SKM-1 treated with dmso at 0.1 percent for 144 hours (cell line): Measurements from ENCODE around the gene RBL1.
A peak's percentile ranks its signal among the peaks of the same experiment; 100 is the strongest.
"Not testable (repeated sequence)": the region's sequence is repeated elsewhere in the genome, so short reads cannot be mapped to it uniquely, and the experiment has no call there.

Experiments
- DNase-seq: peaks from one replicate; lab custom pipeline; 2025; ENCODE audit not compliant: unreplicated experiment; lab: John Stamatoyannopoulos, UW

RBL1 gene

DNA sequence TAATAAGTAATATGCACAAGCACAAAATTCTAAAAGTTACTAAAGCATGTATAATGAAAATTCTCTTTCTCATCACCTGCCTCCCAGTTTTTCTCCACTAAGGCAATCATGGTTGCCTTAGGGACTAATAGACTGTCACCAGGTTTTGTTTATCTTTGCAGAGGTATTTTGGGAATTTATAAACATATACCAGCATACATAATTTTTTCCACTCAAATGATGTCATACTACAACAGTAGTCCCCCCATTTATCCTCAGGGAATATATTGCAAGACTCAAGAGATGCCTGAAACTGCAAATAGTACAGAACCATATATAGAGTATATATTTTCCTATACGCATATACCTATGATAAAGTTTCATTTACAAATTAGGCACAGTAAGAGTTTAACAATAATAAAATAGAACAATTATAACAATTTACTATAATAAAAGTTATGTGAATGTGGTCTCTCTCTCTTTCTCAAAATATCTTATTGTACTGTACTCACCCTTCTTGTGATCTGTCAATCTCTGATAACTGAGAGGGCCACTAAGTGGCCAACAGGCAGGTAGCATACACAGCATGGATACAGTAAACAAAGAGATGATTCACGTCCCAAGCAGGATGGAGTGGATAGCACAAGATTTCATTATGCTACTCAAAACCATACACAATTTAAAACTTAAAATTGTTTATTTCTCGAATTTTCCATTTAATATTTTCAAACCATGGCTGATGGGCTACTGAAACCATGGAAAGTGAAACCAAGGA, 19.7 kb downstream of the RBL1 start:
- no peak for DNase-seq

- DNase-seq: no peak
These were observed 23.3 kb downstream of the RBL1 start for GRCh38 chr20:37072293-37073196.

DNA sequence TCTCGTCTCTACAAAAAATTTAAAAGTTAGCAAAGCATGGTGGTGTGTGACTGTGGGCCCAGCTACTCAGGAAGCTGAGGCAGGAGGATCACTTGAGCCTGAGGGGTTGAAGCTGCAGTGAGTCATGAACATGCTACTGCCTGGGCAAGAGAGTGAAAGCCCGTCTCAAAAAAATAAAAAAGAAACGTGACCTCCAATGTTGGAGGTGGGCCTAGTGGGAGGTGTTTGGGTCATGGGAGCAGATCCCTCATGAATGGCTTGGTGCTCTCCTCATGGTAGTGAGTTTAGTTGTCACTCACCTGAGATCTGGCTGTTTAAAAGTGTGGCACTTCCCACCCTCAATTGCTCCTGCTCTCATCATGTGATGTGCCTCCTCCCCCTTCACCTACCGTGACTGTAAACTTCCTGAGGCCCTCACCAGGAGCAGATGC, 24.3 kb downstream of the RBL1 start:
- no peak for DNase-seq

- DNase-seq: not testable (repeated sequence)
These were observed 26.2 kb downstream of the RBL1 start for GRCh38 chr20:37069563-37069962.

- no peak for DNase-seq
These were observed 29.6 kb downstream of the RBL1 start for GRCh38 chr20:37066168-37066567.

GRCh38 chr20:37055276-37055675, 40.5 kb downstream of the RBL1 start:
- DNase-seq: no peak

- no peak for DNase-seq
These were observed 42.4 kb downstream of the RBL1 start for GRCh38 chr20:37053230-37053950.

DNA sequence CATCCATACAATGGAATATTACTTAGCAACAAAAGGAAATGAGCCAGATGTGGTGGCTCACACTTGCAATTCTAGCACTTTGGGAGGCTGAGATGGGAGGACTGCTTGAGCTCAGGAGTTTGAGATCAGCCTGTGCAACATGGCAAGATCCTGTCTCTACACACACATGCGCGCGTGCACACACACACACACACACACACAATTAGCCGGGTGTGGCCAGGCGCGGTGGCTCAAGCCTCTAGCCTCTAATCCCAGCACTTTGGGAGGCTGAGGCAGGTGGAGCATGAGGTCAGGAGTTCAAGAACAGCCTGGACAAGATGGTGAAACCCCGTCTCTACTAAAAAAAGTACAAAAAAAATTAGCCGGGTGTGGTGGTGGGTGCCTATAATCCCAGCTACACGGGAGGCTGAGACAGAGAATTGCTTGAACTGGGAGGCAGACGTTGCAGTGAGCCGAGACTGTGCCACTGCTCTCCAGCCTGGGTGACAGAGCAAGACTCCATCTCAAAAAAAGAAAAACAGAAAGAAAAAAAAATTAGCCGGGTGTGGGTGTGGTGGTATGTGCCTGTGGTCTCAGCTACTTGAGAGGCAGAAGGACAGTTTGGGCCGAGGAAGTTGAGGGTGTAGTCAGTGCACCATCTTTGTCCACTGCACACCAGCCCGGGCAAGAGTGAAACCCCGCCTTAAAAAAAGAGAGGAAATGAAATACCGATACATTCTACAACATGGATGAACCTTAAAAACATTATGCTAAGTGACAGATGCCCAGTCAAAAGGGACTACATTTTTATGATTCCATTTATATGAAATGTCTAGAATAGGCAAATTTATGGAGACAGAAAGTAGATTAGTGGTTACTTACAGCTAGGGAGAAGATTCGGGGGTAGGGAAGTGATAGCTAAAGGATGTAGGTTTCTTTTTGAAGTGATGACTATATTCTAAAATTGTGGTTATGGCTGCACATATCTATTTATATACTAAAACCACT, 52.5 kb downstream of the RBL1 start:
- DNase-seq: no peak

DNA sequence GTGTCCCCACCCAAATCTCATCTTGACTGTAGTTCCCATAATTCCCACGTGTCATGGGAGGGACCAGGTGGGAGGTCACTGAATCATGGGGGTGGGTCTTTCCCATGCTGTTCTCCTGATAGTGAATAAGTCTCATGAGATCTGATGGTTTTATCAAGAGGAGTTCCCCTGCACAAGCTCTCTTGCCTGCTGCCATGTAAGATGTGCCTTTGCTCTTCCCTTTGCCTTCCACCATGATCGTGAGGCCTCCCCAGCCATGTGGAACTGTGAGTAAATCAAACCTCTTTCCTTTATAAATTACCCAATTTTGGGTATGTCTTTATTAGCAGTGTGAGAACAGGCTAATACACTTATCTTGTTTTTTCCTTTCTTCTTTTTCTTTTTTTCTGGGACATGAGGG, 56.4 kb downstream of the RBL1 start:
- DNase-seq: not testable (repeated sequence)

- DNase-seq: no peak
These were observed 63.7 kb downstream of the RBL1 start for GRCh38 chr20:37032077-37032476.

DNA sequence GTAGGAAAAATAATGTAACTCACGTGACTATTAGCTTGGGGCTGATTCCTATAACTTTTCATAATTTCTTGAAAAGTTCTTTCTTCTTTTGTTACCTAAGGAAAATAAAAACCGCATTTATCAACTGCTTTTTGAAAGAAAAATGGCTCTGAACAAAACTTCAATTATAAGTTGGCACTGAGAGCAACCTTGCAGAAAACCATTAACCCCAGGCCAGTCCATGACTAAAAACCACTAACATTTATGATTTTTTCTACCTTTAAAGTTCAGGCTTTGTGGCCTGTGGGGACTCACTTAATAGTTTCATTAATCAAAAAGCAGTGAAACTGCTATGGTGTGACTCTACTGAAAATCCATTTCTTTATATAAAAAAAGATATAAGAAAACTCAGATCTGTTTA, 75.2 kb downstream of the RBL1 start:
- DNase-seq: no peak

DNA sequence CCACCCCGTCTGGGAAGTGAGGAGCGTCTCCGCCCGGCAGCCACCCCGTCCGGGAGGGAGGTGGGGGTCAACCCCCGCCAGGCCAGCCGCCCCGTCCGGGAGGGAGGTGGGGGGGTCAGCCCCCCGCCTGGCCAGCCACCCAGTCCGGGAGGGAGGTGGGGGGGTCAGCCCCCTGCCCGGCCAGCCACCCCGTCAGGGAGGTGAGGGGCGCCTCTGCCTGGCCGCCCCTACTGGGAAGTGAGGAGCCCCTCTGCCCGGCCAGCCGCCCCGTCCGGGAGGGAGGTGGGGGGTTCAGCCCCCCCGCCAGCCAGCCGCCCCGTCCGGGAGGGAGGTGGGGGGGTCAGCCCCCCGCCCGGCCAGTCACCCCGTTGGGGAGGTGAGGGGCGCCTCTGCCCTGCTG, 83.2 kb downstream of the RBL1 start:
- DNase-seq: not testable (repeated sequence)

DNA sequence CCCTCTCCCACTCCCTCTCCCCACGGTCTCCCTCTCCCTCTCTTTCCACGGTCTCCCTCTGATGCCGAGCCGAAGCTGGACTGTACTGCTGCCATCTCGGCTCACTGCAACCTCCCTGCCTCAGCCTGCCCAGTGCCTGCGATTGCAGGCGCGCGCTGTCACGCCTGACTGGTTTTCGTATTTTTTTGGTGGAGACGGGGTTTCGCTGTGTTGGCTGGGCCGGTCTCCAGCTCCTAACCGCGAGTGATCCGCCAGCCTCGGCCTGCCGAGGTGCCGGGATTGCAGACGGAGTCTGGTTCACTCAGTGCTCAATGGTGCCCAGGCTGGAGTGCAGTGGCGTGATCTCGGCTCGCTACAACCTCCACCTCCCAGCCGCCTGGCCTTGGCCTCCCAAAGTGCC, 83.9 kb downstream of the RBL1 start:
- DNase-seq: not testable (repeated sequence)

- DNase-seq: no peak
These were observed 84.7 kb downstream of the RBL1 start for GRCh38 chr20:37011147-37011546.

DNA sequence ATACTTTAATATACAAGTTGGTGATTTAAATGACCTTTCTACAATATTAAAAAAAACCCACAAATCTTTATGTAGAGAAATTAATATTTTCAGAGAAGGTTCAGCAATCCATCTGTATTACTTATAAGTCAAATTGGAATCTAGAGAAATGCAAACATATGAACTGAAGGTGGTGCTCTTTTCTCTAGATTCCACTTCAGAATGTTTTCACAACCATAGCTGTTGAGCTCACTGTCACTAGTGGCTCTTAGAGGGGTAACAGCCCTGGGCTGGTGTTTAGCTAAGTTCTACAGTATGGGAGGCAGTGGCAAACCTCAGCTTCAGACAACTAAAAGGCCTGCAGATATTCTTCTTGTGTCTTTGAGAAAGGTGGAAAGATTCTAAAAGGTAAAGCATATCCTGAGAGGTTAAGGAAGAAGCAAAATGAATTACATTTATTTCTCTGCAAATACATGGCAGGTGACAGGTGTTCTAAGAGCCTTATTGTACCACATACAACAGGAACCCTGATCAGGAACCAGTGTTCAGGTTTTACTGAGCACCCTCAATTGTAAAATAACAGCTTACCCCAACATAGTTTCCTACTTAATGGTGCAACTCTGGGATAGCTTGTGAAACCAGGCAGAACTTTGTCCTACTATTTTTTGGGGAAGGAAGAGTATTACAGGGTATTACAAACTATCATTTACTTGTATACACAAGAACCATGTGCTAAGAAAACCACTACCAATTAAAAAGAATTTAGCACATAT, 87.7 kb downstream of the RBL1 start:
- peak; percentile 54 for DNase-seq

DNA sequence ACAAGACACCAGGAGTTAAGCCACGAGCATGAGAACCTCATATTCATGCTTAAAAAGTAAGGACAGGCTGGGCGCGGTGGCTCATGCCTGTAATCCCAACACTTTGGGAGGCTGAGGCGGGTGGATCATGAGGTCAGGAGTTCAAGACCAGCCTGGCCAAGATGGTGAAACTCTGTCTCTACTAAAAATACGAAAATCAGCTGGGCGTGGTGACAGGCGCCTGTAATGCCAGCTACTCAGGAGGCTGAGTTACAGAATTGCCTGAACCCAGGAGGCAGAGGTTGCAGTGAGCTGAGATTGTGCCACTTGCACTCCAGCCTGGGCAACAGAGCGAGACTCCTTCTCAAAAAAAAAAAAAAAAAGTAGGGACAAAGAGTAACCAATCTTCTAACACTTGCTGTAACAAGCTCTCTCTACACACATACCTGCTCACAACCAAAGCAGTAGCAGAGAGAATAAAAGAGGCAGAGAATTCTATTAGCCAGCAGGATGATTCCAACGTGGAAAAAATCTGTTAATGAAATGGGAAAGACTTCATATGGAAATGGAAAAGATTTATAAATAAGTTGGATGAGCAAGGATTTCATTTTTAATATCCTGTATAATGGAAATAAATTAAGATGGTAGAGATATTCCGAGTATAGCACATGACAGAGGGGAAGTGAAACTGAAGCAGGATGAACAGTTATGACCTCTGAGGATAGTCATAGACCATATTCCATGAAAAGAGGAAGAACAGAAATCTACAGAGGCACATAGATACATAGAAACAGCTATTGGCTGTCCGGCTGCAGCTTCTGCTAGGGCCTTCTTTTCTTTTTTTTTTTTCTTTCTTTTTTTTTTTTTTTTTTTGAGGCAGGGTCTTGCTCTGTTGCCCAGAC, 90.5 kb downstream of the RBL1 start:
- DNase-seq: peak; percentile 91

DNA sequence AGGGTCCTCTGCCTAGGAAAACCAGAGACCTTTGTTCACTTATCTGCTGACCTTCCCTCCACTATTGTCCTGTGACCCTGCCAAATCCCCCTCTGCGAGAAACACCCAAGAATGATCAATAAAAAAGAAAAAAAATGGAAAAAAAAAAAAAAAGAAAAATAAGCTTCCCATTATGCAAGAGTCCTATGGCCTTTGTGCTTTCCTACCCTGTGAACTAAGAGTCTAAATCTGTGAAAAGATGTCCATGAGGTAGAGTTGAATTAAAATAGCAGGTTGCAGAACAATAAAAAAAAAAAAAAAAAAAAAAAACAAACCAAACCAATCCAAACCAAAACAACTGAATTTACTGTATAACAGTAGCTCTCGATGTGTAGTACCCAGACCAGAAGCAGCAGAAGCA, 94.2 kb downstream of the RBL1 start:
- not testable (repeated sequence) for DNase-seq

DNA sequence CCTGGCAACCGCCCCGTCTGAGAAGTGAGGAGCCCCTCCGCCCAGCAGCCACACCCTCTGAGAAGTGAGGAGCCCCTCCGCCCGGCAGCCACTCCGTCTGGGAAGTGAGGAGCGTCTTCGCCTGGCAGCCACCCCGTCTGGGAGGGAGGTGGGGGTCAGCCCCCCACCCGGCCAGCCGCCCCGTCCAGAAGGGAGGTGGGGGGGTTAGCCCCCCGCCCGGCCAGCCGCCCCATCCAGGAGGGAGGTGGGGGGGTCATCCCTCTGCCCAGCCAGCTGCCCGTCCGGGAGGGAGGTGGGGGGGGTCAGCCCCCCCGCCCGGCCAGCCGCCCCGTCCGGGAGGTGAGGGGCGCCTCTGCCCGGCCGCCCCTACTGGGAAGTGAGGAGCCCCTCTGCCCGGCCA, 95.6 kb downstream of the RBL1 start:
- DNase-seq: not testable (repeated sequence)

GRCh38 chr20:36998652-36999051, 97.1 kb downstream of the RBL1 start:
- no peak for DNase-seq
